Fibroblast of skin of right quadriceps (primary cell): ENCODE data around the gene FRAS1.

ENCODE experiments used
- DNase-seq: peaks from one replicate; pipeline ENCODE4 v3.0.0-alpha.2; 2013

Gene FRAS1

GRCh38 chr4:78386679-78387078 is 329.6 kb downstream of the FRAS1 start:
- DNase-seq = no peak

GRCh38 chr4:78395642-78396041 is 338.5 kb downstream of the FRAS1 start:
- DNase-seq = no peak

- no peak for DNase-seq
Observed at GRCh38 chr4:78396613-78397291, 339.6 kb downstream of the FRAS1 start.

- DNase-seq = no peak
Observed at GRCh38 chr4:78397292-78397630, 340.1 kb downstream of the FRAS1 start.

- no peak for DNase-seq
Observed at GRCh38 chr4:78409612-78410202, 352.6 kb downstream of the FRAS1 start.

GRCh38 chr4:78410225-78410624 is 353.1 kb downstream of the FRAS1 start:
- DNase-seq = no peak

GRCh38 chr4:78410676-78411075 is 353.6 kb downstream of the FRAS1 start:
- DNase-seq = peak; percentile 44

- DNase-seq = peak; percentile 43
Observed at GRCh38 chr4:78414116-78414515, 357.0 kb downstream of the FRAS1 start.

GRCh38 chr4:78417603-78418002 is 360.5 kb downstream of the FRAS1 start:
- no peak for DNase-seq

GRCh38 chr4:78418406-78418805 is 361.3 kb downstream of the FRAS1 start:
- no peak for DNase-seq

GRCh38 chr4:78423790-78424189 is 366.7 kb downstream of the FRAS1 start:
- no peak for DNase-seq

GRCh38 chr4:78424461-78424860 is 367.3 kb downstream of the FRAS1 start:
- DNase-seq = no peak

- DNase-seq = no peak
Observed at GRCh38 chr4:78426972-78427371, 369.8 kb downstream of the FRAS1 start.

GRCh38 chr4:78428996-78429395 is 371.9 kb downstream of the FRAS1 start:
- DNase-seq = no peak

GRCh38 chr4:78432896-78433295 is 375.8 kb downstream of the FRAS1 start:
- DNase-seq = peak; percentile 69

- DNase-seq = peak; percentile 4
Observed at GRCh38 chr4:78437608-78438088, 380.5 kb downstream of the FRAS1 start.

GRCh38 chr4:78439328-78439727 is 382.2 kb downstream of the FRAS1 start:
- DNase-seq = no peak

- DNase-seq = no peak
Observed at GRCh38 chr4:78441756-78442155, 384.6 kb downstream of the FRAS1 start.

GRCh38 chr4:78446619-78447018 is 389.5 kb downstream of the FRAS1 start:
- no peak for DNase-seq

GRCh38 chr4:78451407-78451806 is 394.3 kb downstream of the FRAS1 start:
- no peak for DNase-seq

GRCh38 chr4:78454016-78454415 is 396.9 kb downstream of the FRAS1 start:
- no peak for DNase-seq

GRCh38 chr4:78457751-78458150 is 400.6 kb downstream of the FRAS1 start:
- DNase-seq = no peak

- DNase-seq = no peak
Observed at GRCh38 chr4:78459327-78459726, 402.2 kb downstream of the FRAS1 start.

- no peak for DNase-seq
Observed at GRCh38 chr4:78460368-78460767, 403.2 kb downstream of the FRAS1 start.

- no peak for DNase-seq
Observed at GRCh38 chr4:78464265-78464664, 407.1 kb downstream of the FRAS1 start.
